AG09319 (cell line): ENCODE data around the gene SLC50A1.

Source experiments
- DNase-seq: peaks from one replicate; pipeline ENCODE4 v3.0.0-alpha.2; 2010; ENCODE audit warnings: low read depth; ENCODE audit errors: extremely low read depth
- TF ChIP-seq, protein P1 (sequence below): IDR thresholded peaks from 2 replicates; pipeline ENCODE4 v1.5.1; 2011; ENCODE audit warnings: low read depth, mild to moderate bottlenecking, inconsistent platforms, low read length, moderate library complexity

SLC50A1 gene

DNA sequence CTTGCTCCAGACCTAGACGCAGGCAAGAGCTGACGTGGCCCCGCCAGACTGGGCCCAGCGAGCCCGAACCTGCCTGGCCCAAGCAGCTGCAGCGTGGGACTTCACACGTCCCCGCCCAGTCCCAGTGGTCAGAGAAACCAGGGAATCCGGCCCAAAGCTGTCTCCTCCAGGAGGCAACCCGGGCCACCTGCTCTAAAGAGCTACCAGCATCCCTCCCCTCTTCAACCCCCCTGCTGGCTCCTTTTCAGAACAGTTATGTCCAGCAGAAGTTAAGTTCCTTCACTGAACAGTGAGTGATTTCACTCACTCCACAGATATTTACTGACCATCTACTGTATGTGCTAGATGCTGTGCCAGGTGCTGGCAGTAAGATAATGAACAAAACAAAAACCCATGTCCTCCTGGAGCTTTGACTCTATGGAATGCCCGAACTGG is 10.1 kb upstream of the SLC50A1 start:
- TF ChIP-seq, protein P1, sequence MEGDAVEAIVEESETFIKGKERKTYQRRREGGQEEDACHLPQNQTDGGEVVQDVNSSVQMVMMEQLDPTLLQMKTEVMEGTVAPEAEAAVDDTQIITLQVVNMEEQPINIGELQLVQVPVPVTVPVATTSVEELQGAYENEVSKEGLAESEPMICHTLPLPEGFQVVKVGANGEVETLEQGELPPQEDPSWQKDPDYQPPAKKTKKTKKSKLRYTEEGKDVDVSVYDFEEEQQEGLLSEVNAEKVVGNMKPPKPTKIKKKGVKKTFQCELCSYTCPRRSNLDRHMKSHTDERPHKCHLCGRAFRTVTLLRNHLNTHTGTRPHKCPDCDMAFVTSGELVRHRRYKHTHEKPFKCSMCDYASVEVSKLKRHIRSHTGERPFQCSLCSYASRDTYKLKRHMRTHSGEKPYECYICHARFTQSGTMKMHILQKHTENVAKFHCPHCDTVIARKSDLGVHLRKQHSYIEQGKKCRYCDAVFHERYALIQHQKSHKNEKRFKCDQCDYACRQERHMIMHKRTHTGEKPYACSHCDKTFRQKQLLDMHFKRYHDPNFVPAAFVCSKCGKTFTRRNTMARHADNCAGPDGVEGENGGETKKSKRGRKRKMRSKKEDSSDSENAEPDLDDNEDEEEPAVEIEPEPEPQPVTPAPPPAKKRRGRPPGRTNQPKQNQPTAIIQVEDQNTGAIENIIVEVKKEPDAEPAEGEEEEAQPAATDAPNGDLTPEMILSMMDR, result no peak
- DNase-seq, result no peak

DNA sequence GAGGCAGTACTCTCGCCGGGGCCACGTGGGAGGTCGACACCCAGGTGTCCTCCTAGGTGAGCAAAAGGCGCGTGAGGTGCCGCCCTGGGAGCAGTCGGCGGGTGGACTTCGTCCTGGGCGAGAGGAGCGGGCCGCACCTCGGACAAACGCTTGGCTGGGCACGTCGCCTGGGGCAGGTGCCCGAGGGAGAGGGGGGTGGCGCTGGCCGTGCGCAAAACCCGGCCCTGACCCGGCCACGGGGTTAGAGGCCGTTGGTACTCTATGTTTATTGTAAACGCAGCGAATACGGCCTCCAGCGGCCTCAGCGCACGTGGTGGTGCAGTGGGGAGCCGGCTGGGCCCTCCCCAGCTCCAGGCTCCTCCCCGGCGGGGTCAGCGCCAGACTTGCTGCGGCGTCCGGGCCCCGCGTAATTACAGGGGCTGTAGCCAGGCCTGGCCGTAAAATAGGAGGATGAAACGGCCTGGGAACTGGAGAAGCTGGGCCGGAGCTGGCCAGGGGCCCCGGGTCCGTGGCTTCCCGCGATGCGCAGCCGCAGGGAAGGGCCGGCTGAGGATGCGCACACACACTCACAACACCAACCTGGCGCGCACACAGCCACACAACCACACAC is 9.6 kb upstream of the SLC50A1 start:
- DNase-seq, result no peak
- TF ChIP-seq, protein P1, result no peak

DNA sequence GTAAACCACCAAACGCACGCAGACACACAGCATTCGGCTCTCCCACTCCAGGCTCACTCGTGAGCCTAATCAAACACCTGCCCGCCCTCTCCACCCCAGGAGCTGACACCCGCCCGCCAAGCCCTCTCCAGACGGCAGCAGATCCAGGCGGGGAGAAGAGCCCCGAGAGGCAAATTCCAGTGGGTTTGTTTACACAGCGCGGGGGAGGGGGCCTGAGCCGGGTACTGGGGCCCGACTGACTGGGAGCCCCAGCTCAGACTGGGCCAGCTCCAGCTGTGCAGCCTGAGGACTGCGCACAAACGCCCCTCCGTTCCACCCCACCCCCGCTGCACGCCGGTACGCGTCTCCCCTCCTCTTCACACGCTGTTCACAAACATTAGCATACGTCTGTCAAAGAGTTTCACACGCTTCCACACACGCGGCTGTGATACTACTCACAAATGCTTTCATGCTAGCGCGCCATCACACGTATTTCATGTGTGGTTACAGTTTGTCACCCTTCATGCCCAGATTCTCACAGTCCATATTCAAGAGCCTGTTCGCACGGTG is 9.0 kb upstream of the SLC50A1 start:
- no peak for DNase-seq
- TF ChIP-seq, protein P1, result no peak

DNA sequence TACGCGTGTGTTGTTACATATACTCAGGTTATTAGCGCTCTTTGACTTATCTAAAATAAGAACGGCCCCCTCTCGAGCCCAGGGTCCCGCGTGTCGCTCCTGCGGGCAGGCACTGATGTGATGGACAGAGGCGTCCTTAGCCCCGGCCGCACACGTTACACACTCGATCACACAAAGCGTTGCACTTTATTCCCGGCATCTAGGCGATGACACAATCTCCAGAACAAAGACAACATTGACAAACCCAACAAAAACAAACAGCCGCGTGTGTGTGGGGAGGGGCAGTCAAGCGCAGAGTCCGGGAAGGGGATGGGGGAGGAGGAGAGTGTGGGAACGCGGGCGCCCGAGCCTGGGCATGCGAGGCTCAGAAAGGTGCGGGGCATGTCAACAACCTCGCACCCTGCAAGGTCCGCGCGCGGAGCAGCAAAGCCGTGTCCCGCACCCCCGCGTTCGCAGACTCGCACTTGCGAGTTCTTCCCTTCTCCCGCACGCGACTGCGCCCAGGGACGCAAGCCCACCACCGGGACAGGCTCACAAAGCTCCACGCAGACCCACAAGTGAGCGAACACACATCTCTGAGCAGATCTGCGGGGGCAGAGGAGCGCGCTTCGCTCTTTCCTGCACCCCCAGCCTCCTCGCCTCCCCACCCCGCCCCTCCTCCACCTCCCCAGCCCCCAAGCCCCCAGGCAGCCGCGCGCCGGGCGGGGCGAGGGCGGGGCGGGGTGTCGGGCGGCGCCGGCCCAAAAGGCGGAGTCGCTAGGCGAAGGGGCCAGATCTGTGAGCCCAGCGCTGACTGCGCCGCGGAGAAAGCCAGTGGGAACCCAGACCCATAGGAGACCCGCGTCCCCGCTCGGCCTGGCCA is 8.3 kb upstream of the SLC50A1 start, which contains the start of gene EFNA1:
Gene EFNA1, plus strand, starts transcription at position 772 of the 862 bp plus-strand sequence. CDS start 102 bp downstream, outside the sequence.
- DNase-seq, result no peak
- TF ChIP-seq, protein P1, result no peak

DNA sequence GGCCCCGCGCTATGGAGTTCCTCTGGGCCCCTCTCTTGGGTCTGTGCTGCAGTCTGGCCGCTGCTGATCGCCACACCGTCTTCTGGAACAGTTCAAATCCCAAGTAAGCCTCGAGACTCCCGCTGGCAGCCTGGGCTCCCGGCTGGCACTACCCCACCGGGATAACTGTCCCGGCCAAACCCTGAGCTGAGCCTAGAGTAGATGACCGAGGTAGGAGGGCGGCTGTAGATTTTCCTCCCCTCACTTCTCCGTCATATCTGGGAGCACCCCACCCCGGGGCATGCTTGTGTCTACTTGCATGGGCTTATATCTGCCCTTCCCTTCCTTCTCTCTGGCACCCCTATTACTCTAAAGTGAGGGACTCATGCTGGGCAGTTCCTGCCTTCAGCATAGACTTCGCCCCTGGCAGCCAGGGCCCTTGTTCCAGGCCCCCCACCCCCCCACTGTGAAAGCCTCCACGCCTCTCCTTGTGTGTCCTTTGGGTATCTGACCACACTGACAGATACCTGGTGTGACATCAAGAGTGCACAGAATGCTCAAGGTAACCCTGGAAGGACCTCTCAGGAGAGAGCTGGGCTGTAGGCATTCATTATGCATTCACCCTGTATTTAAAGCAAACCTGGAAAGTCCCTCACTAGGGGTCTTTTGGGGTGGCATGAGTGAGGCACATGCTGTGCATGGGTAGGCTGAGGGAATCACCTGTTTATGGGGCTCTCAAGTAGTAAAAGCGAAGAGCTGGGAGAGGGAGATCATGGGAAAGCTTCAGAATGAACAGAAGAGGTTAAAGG is 7.5 kb upstream of the SLC50A1 start:
- TF ChIP-seq, protein P1, result no peak
- DNase-seq, result no peak

DNA sequence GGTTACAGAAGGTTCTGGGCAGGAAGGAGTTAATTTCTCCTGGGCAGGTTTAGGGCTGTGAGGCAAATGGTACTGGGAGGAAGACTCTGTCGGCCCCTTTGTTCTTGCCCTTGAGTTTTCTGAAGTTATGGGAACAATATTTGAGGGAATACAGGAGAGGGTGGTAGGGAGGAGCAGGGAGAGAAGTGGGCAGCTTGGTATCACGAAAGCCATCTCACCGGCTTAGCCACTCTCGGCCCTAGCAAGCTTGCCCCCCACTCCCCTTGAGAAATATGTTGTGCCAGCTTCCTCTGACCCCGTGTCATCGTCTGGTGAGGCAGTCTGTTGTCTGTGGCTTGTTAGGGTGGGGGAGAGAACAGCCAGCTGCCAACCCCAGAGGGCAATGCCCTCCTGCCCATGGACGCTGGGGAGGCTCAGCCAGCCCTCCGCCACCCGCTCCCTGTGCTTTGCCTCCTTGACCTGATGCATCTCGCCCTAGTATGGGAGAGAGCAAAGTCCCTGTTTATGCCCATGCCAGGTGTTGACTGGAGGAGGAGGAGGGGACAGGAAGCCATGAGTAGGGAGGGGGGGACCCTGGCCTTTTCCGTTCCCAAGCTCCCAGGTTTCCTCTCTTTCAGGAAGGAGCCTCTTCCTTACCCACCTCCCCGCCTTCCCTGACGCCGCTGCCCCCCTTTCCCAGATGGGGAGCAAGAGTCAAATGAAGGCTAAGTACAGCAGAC is 6.7 kb upstream of the SLC50A1 start:
- DNase-seq, result no peak
- TF ChIP-seq, protein P1, result no peak
